ENCODE measurements around the gene PPP1R12C.

DNA sequence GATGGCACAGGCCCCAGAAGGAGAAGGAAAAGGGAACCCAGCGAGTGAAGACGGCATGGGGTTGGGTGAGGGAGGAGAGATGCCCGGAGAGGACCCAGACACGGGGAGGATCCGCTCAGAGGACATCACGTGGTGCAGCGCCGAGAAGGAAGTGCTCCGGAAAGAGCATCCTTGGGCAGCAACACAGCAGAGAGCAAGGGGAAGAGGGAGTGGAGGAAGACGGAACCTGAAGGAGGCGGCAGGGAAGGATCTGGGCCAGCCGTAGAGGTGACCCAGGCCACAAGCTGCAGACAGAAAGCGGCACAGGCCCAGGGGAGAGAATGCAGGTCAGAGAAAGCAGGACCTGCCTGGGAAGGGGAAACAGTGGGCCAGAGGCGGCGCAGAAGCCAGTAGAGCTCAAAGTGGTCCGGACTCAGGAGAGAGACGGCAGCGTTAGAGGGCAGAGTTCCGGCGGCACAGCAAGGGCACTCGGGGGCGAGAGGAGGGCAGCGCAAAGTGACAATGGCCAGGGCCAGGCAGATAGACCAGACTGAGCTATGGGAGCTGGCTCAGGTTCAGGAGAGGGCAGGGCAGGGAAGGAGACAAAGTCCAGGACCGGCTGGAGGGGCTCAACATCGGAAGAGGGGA, 1.1 kb downstream of the PPP1R12C start:
- TF ChIP-seq, protein P1, sequence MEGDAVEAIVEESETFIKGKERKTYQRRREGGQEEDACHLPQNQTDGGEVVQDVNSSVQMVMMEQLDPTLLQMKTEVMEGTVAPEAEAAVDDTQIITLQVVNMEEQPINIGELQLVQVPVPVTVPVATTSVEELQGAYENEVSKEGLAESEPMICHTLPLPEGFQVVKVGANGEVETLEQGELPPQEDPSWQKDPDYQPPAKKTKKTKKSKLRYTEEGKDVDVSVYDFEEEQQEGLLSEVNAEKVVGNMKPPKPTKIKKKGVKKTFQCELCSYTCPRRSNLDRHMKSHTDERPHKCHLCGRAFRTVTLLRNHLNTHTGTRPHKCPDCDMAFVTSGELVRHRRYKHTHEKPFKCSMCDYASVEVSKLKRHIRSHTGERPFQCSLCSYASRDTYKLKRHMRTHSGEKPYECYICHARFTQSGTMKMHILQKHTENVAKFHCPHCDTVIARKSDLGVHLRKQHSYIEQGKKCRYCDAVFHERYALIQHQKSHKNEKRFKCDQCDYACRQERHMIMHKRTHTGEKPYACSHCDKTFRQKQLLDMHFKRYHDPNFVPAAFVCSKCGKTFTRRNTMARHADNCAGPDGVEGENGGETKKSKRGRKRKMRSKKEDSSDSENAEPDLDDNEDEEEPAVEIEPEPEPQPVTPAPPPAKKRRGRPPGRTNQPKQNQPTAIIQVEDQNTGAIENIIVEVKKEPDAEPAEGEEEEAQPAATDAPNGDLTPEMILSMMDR (IDR thresholded peaks at IDR 0.05 in 2 of 3, conservative IDR thresholded peaks at IDR 0.05 in 1 of 3; ENCODE audit: control insufficient read depth in 2 of 3, extremely low read depth in 1 of 3, insufficient read depth in 1 of 3, low read depth in 3 of 3, low read length in 3 of 3), result no peak
- peak; percentile 36; the same call in 1 of the 2 replicates for TF ChIP-seq POLR2A (IDR thresholded peaks at IDR 0.05; ENCODE audit: low read depth, low read length)
- TF ChIP-seq FOS (IDR thresholded peaks at IDR 0.05; ENCODE audit: borderline replicate concordance, extremely low read depth, insufficient read length), result no peak
- TF ChIP-seq RAD21 (IDR thresholded peaks at IDR 0.05; ENCODE audit: insufficient read depth, low read depth, low read length), result no peak
- no peak for TF ChIP-seq REST (IDR thresholded peaks at IDR 0.05; ENCODE audit: low read depth, low read length)
- TF ChIP-seq SMARCA5 (IDR thresholded peaks at IDR 0.05), result no peak
- TF ChIP-seq BCL11A (IDR thresholded peaks at IDR 0.05; ENCODE audit: low read depth, low read length), result no peak
- TF ChIP-seq POLR2AphosphoS5 (IDR thresholded peaks at IDR 0.05; ENCODE audit: low read length), result no peak
- TF ChIP-seq EZH2 (IDR thresholded peaks at IDR 0.05; ENCODE audit: borderline replicate concordance, control insufficient read depth, low read depth, low read length), result no peak
- no peak; a peak in 1 of 4 replicates for TF ChIP-seq BHLHE40 (IDR thresholded peaks at IDR 0.05; ENCODE audit: borderline replicate concordance in 1 of 2, low read depth in 2 of 2, low read length in 1 of 2)
- no peak for TF ChIP-seq TAF1 (IDR thresholded peaks at IDR 0.05; ENCODE audit: borderline replicate concordance, low read depth, low read length)
- TF ChIP-seq FOXK2 (IDR thresholded peaks at IDR 0.05), result no peak
